Fibroblast of villous mesenchyme (primary cell): ENCODE results near the gene GRM8. TPM values are rescaled to one million over a fixed set of nuclear protein-coding genes. Genes with fewer than 3 reads are reported as not detected.

ENCODE experiments used
- DNase-seq: peaks from one replicate; pipeline ENCODE4 v3.0.0-alpha.2; 2010; ENCODE audit warnings: low read depth
- H3K4me3 ChIP-seq: 2 replicates; pipeline ENCODE4 v1.5.1; 2011; ENCODE audit warnings: low read depth, mild to moderate bottlenecking, low read length
- total RNA-seq: library from RNA; depleted of rRNA; stranded (reverse); fragments of >200 nt; gene quantifications from 2 replicates; pipeline ENCODE4 v1.2.3, GENCODE V29; 2012
- TF ChIP-seq, protein P1 (sequence below): IDR thresholded peaks from 2 replicates; pipeline ENCODE4 v1.5.1; 2012; ENCODE audit warnings: low read depth, mild to moderate bottlenecking, low read length; ENCODE audit not compliant: insufficient read depth

The GRM8 gene
- total RNA-seq, 1 donor, result not detected

DNA sequence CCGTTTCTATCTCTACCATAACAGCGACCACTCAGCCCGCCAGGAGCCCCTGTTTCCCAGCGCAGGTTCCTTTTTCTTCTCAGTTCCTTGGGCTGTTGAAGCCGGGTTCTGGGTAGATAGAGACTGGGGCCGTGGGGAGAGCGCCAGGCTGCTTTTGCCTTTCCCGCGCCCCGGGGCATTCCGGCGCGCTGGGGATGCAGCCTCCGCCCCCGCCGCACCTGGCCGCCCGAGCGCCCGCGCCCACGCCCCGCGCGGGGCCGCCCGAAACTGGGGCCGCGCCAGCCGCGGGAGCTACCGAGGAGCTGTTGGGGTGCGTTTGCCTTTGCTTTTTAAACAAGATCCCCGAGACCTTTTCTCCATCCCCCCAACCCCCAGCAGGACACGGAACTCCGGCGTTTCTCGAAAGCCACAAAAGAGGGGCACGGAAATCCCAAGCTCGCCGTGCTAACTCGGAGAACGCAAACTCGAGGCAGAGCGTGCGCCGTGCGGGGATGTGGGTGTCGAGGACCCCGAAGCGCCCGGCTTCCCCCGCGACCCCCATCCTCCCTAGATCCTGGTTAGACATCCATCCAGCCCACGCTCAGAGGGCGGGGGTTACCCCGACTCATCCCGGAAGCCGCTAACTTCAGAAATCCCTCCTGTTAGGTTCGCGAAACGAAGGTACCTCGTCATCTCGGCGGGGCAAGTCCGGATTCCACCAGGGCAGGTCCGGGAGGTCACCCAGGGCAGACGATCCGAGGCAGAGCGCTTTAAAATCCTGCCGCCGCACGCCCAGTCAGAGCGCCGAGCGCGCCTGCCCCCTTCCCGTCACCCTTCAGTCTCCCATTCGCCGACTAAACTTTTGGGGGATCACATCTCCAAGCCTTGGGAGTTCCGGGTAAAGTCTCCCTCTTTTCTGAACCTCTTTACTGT, 1.0 kb downstream of the GRM8 start:
- TF ChIP-seq, protein P1, sequence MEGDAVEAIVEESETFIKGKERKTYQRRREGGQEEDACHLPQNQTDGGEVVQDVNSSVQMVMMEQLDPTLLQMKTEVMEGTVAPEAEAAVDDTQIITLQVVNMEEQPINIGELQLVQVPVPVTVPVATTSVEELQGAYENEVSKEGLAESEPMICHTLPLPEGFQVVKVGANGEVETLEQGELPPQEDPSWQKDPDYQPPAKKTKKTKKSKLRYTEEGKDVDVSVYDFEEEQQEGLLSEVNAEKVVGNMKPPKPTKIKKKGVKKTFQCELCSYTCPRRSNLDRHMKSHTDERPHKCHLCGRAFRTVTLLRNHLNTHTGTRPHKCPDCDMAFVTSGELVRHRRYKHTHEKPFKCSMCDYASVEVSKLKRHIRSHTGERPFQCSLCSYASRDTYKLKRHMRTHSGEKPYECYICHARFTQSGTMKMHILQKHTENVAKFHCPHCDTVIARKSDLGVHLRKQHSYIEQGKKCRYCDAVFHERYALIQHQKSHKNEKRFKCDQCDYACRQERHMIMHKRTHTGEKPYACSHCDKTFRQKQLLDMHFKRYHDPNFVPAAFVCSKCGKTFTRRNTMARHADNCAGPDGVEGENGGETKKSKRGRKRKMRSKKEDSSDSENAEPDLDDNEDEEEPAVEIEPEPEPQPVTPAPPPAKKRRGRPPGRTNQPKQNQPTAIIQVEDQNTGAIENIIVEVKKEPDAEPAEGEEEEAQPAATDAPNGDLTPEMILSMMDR, result no peak
- peak overlapping the region; percentile 18 for H3K4me3 ChIP-seq
- no peak for DNase-seq

DNA sequence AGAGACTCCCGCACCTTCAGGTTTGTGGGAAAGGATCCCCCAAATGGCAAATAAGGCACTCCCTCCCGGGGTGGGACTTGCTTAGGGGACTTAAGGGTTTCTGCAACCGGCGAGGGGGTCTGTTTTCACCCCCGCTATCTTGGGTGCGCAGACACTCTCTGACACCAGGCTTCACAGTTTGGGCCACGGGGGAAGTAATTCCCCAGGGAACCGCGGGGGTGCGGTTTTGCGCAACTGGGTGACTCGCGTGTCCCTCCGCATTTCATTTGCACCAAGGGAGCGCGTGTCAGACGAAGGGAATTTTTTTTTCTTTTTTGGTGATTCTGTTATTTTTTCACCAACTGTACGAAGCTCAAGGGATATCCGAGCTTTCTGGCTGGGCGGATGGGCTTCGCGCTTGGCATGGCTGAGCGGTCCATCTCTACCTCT, 1.7 kb downstream of the GRM8 start:
- TF ChIP-seq, protein P1, result no peak

DNA sequence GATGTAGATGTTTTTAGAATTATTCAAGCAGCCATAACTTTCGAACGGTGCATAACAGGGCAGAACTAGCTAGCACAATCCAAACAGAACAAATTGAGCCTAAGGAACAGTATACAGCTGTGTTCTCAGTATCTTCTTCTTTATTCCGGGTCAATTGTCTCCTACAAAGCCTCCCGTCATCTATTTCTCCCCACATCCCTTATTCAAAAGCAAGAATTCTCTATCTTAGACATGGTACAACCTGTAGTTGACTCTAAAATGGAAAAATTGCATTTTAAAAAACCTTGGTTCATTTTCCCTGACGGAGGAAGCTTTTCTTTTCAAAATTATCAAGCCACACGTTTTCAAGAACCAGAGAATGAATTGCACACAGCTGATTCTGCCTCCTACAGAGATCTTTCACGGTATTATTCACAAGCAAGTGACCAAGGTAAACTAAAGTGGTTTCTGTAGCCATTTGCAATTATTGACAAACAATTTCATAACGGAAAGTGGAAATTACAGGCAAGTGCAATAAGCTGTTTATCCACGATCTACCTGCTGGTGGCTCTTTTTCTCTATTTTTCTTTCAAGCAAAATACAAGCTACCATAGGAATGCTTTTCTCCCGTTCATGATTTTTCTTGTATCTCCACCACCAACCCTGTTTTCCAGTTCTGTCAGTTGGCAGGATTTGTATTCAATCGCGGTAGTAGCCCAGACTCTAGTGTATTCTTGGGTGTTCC, 2.3 kb downstream of the GRM8 start:
- TF ChIP-seq, protein P1, result no peak
- no peak for DNase-seq
- H3K4me3 ChIP-seq, result no peak overlapping the region

More for the DNA sequence above, 1.7 kb downstream of the GRM8 start:
- DNase-seq, result no peak
- H3K4me3 ChIP-seq, result no peak overlapping the region

DNA sequence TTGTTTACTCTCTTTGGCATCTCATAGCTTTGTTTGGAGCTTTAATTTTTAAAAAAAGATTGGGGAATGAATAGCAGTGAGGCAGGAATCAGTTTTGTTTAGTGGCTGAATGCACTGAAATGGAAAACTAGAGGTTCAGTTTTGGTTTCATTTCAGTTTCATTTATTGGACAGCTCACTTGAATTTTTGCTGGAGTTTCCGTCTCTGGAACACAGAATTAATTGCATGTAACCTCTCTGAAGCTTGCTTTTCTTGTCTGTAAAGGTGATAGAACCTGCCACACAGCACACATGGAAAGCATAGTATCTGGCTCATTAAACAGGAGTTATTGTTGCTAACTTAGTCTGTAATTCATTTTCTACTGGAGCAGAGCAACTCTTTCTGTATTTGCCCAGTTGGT, 7.1 kb downstream of the GRM8 start:
- H3K4me3 ChIP-seq, result no peak overlapping the region
- TF ChIP-seq, protein P1, result no peak
- no peak for DNase-seq

DNA sequence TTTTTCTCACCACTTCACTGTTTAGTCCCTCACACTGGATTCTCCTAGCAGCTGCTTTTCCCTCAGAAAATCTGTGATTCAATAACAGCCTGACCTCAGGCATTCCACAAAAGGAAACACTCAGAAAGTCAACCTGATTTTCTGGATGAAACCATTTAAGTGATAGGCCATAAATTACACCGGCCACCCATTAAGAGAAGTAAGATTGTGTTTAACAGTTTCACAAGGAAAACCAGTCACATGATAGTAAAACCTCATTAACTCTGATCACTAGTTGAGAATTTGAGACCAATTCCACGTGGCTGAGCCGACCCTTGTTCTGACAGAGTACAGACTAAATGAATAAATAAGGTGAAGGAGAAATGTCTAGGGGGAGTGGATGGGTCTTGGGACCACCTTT, 7.7 kb downstream of the GRM8 start:
- TF ChIP-seq, protein P1, result no peak
- no peak overlapping the region for H3K4me3 ChIP-seq
- DNase-seq, result no peak

DNA sequence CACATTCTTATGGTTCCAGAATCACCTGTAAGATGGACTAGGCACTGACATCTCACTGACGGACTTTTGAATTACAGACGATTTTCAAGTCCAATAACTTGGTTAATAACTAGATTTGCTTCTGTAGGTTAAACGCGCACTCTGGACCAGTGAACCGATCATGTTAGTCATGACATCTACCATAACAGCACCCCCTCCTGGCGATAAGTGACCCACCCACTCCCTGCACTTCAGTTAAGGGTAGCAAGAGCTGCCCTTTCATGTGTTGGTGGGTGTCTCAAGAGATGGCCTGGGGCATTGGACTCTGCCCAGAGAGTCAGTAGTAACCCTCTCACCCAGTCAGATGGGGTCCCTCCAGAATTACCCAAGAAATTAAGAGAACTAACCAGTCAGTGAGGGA, 12.9 kb downstream of the GRM8 start:
- TF ChIP-seq, protein P1, result no peak
- DNase-seq, result no peak
- H3K4me3 ChIP-seq, result no peak overlapping the region
